AG09309 (cell line): ENCODE results near the gene LPIN1.

Source experiments
- DNase-seq: peaks from one replicate; pipeline ENCODE4 v3.0.0-alpha.2; 2010; ENCODE audit warnings: low read depth
- H3K4me3 ChIP-seq: 2 replicates; pipeline ENCODE4 v1.5.1; 2011; ENCODE audit warnings: mild to moderate bottlenecking, low read depth, low read length, moderate library complexity; ENCODE audit not compliant: control insufficient read depth
- TF ChIP-seq, protein P1 (sequence below): IDR thresholded peaks from 2 replicates; pipeline ENCODE4 v1.5.1; 2011; ENCODE audit warnings: mild to moderate bottlenecking, low read depth, low read length, inconsistent platforms; ENCODE audit not compliant: insufficient read depth, control insufficient read depth; ENCODE audit errors: missing control alignments

Gene LPIN1

DNA sequence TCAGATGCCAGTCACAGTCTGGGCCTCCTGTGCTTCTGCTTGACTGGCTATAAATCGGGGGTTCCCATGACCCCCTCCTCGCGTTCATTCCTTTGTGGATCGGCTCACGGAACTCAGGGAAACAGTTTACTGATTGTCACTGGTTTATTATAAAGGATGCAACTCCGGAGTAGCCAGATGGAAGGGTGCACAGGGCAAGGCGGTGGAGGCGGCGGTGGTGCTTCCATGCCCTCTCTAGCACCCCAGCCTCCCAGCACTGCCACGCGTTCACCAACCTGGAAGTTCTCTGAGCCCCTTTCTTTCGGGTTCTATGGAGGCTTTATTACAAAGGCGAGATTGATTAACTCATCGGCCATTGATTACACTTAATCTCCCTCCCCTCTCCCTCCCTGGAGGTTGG, 15.6 kb downstream of the LPIN1 start:
- no peak overlapping the region for H3K4me3 ChIP-seq
- no peak for DNase-seq
- TF ChIP-seq, protein P1, sequence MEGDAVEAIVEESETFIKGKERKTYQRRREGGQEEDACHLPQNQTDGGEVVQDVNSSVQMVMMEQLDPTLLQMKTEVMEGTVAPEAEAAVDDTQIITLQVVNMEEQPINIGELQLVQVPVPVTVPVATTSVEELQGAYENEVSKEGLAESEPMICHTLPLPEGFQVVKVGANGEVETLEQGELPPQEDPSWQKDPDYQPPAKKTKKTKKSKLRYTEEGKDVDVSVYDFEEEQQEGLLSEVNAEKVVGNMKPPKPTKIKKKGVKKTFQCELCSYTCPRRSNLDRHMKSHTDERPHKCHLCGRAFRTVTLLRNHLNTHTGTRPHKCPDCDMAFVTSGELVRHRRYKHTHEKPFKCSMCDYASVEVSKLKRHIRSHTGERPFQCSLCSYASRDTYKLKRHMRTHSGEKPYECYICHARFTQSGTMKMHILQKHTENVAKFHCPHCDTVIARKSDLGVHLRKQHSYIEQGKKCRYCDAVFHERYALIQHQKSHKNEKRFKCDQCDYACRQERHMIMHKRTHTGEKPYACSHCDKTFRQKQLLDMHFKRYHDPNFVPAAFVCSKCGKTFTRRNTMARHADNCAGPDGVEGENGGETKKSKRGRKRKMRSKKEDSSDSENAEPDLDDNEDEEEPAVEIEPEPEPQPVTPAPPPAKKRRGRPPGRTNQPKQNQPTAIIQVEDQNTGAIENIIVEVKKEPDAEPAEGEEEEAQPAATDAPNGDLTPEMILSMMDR = no peak

DNA sequence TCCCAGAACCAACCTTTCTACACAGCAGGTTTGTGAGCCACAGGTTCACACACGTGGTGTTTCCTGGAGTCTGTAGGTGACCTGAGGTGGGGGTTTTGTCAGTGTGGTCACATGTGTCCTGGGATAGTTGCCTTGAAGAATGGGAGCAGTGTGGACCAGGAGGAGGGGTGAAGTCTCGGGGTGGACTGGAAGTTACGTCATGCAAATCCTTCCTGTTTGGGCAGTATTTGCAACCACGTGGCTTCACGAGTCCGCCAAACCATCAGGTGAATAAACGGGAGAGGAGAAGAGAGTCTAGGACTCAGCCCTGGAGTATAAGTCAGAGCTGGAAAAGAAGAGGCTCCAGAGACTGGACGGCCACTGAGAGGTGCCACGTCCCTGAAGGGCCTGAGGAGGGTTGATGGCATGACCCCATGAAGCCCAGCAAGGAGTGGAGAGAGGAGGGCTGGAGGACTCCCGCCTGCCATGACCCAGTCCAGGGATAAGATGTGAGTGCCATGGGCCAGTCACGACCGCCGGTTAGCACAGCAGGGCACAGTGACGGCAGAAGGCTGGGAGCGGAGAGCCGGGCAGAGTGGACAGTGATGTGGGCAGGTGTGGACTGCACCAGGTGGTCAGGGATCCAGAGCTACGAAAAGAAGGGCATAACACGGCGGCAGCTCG, 16.5 kb downstream of the LPIN1 start:
- TF ChIP-seq, protein P1 = no peak
- no peak for DNase-seq

DNA sequence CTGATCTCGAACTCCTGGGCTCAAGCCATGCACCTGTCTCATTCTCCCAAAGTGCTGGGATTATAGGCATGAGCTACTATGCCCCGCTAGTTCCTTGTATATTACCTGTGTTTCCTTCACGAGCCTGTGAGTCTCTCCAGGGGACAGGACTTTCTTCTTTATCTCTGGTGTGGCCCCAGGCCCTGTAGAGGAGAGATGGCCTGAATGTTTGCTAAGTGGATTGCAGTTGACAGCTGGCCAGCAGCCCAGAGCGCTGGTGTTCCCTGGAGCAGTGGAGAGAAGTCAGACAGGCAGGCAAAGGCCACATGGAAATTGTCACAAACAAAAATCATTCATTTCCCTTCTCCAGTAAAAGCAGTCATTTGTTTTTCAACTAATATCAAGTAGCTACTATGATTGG, 17.9 kb downstream of the LPIN1 start:
- no peak overlapping the region for H3K4me3 ChIP-seq
- DNase-seq = no peak
- TF ChIP-seq, protein P1 = no peak

More for the DNA sequence above, 16.5 kb downstream of the LPIN1 start:
- H3K4me3 ChIP-seq = no peak overlapping the region

DNA sequence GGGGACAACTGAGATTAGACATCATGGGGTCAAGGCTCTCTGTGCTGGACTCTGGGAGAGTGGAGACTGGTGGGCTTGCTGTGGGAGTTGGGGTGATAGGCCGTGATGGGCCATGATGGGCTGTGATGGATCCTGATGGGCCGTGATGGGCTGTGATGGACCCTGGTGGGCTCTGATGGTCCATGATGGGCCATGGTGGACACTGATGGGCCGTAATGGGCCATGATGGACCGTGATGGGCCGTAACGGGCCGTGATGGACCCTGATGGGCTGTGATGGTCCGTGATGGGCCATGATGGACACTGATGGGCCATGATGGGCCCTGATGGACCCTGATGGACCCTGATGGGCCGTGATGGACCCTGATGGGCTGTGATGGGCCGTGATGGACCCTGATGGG, 18.5 kb downstream of the LPIN1 start:
- TF ChIP-seq, protein P1 = no peak
- H3K4me3 ChIP-seq = no peak overlapping the region
- no peak for DNase-seq

DNA sequence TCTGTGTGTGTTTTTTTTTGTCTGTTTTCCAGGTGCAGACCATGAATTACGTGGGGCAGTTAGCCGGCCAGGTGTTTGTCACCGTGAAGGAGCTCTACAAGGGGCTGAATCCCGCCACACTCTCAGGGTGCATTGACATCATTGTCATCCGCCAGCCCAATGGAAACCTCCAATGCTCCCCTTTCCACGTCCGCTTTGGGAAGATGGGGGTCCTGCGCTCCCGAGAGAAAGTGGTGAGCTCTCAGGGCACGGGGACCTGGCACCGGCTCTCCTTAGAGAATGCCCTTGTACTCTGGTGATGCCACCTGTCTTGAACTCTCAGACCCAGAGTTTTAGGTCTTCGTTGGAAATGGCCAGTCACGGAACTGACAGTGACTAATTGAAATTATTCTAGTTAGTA, 19.1 kb downstream of the LPIN1 start:
- no peak overlapping the region for H3K4me3 ChIP-seq
- TF ChIP-seq, protein P1 = no peak
- DNase-seq = no peak

DNA sequence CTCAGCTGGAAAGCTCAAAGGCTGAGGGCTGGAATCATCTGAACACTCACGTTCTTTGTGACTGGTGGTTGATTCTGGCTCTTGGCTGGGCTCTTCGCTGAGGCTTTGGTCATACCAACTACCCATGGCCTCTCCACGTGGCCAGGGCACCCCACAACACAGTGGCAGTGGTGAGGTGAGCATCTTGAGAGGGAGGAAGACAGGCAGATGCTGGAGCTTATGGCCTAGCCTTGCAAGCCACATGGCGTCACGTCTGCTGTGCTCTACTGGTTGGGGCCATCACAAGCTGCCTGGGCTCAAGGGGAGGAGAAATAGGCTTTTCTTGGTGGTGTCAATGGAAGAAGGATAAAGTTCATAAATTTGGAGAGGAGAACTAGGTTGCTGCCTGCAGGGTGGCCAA, 19.6 kb downstream of the LPIN1 start:
- TF ChIP-seq, protein P1 = no peak
- H3K4me3 ChIP-seq = no peak overlapping the region
- DNase-seq = no peak
